KMS-11 (cell line): ENCODE results near the gene GPC1.

Experiments used
- H2AFZ ChIP-seq: fragments of 200-600 bp; sonication (generic); 2 replicates; pipeline ENCODE4 v1.6.1; 2016; ENCODE audit warnings: antibody characterized with exemption, mixed run types, low read depth
- H3K27ac ChIP-seq: fragments of 200-600 bp; sonication (generic); 2 replicates; pipeline ENCODE4 v1.6.1; 2016; ENCODE audit warnings: mild to moderate bottlenecking, mixed run types
- H3K27me3 ChIP-seq: fragments of 200-600 bp; sonication (generic); 2 replicates; pipeline ENCODE4 v1.6.1; 2017; ENCODE audit warnings: mild to moderate bottlenecking, low read depth, mixed run types, moderate library complexity; ENCODE audit not compliant: insufficient read depth
- H3K36me3 ChIP-seq: fragments of 200-600 bp; sonication (generic); 2 replicates; pipeline ENCODE4 v1.6.1; 2017; ENCODE audit warnings: mild to moderate bottlenecking, mixed run types; ENCODE audit not compliant: insufficient read depth
- H3K4me1 ChIP-seq: fragments of 200-600 bp; sonication (generic); 2 replicates; pipeline ENCODE4 v1.6.1; 2016; ENCODE audit warnings: mild to moderate bottlenecking, low read depth, mixed run types; ENCODE audit not compliant: poor library complexity, severe bottlenecking
- H3K4me2 ChIP-seq: fragments of 200-600 bp; sonication (generic); 2 replicates; pipeline ENCODE4 v1.7.0; 2016; ENCODE audit warnings: mild to moderate bottlenecking, mixed run types
- H3K4me3 ChIP-seq: fragments of 200-600 bp; sonication (generic); IDR thresholded peaks from 2 replicates; pipeline ENCODE4 v1.6.1; 2017; ENCODE audit warnings: low read depth, low read length, mixed read lengths; ENCODE audit not compliant: insufficient read depth
- H3K79me2 ChIP-seq: fragments of 200-600 bp; sonication (generic); 2 replicates; pipeline ENCODE4 v1.6.1; 2016; ENCODE audit warnings: low read depth, mixed run types; ENCODE audit not compliant: insufficient read depth
- H3K9ac ChIP-seq: fragments of 200-600 bp; sonication (generic); 2 replicates; pipeline ENCODE4 v1.6.1; 2016; ENCODE audit warnings: mild to moderate bottlenecking, mixed run types
- H4K20me1 ChIP-seq: fragments of 200-600 bp; sonication (generic); 2 replicates; pipeline ENCODE4 v1.6.1; 2016; ENCODE audit warnings: mild to moderate bottlenecking, mixed run types; ENCODE audit not compliant: insufficient read depth
- TF ChIP-seq, protein P1 (sequence below): fragments of 200-600 bp; sonication (generic); conservative IDR thresholded peaks from 2 replicates; pipeline ENCODE4 v1.6.1; 2017; ENCODE audit warnings: low read depth, mild to moderate bottlenecking, antibody characterized with exemption, low read length, moderate library complexity, mixed read lengths

The GPC1 gene

GRCh38 chr2:240469740-240470139, 34.3 kb downstream of the GPC1 start:
- H3K27ac ChIP-seq = no peak overlapping the region
- H3K79me2 ChIP-seq = no peaks in the 10 kb centered on the region
- no peaks in the 10 kb centered on the region for H3K27me3 ChIP-seq
- no peak overlapping the region for H2AFZ ChIP-seq
- H3K4me1 ChIP-seq = no peaks in the 10 kb centered on the region
- H3K36me3 ChIP-seq = no peaks in the 10 kb centered on the region
- no peaks in the 10 kb centered on the region for H4K20me1 ChIP-seq
- TF ChIP-seq, protein P1, sequence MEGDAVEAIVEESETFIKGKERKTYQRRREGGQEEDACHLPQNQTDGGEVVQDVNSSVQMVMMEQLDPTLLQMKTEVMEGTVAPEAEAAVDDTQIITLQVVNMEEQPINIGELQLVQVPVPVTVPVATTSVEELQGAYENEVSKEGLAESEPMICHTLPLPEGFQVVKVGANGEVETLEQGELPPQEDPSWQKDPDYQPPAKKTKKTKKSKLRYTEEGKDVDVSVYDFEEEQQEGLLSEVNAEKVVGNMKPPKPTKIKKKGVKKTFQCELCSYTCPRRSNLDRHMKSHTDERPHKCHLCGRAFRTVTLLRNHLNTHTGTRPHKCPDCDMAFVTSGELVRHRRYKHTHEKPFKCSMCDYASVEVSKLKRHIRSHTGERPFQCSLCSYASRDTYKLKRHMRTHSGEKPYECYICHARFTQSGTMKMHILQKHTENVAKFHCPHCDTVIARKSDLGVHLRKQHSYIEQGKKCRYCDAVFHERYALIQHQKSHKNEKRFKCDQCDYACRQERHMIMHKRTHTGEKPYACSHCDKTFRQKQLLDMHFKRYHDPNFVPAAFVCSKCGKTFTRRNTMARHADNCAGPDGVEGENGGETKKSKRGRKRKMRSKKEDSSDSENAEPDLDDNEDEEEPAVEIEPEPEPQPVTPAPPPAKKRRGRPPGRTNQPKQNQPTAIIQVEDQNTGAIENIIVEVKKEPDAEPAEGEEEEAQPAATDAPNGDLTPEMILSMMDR = no peak
- no peak overlapping the region for H3K4me2 ChIP-seq
- no peak overlapping the region for H3K4me3 ChIP-seq
- no peak overlapping the region for H3K9ac ChIP-seq

DNA sequence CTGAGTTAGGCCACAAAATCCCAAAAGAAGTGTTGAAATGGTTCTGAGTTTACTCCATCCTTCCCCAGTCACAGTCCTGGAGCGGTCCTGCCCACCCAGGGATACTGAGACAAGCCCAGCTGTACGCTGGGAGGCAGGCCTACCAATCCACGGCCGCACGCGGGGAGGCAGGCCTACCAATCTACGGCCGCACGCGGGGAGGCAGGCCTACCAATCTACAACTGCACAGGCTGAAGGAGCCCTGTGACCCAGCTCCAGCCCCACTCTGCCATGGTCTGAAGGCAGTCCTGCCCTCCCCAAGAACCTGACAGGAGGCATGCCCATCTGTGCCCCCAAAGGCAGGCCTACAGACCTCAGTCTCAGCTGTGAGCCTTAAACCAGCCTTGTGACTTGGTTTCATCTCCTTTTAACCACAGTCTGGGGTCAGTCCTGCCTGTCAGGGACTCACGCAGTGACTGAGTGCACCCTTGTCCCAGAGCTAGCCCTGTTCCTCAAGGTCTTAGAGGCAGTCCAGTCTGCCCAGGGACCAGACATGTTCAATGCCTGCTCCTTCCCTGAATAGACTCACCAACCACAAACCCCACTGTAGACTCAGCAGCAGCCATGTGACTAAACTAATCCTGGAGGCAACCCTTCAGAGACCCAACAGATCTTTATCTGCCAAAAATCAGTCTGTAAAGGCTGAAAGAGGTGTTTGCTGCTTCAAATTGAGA, 36.8 kb downstream of the GPC1 start:
- no peak overlapping the region for H3K4me2 ChIP-seq
- H2AFZ ChIP-seq = no peak overlapping the region

DNA sequence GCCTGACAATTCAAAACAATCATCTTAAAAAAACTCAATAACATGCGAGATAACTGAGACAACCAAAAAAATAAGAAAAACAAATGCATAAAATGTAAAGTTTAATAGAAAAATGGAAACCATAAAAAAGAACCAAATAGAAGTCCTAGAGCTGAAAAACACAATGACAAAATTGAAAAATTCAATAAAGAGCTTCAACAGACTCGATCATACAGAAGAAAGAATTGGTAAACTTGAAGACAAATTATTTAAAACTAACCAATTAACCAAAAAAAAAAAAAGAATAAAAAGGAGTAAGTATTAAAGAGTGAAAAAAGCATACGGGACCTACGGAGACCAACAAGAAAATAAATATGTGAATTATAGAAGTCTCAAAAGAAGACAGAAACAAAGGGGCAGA, 37.7 kb downstream of the GPC1 start:
- Histone ChIP-seq H4K20me1 (no peaks in the 10 kb centered on the region), H2AFZ (no peak overlapping the region), H3K27me3 (no peaks in the 10 kb centered on the region), H3K79me2 (no peaks in the 10 kb centered on the region), H3K4me2 (no peak overlapping the region), H3K4me3 (no peak overlapping the region), H3K9ac (no peak overlapping the region), H3K27ac (no peak overlapping the region), H3K36me3 (no peaks in the 10 kb centered on the region), H3K4me1 (no peaks in the 10 kb centered on the region)
- TF ChIP-seq, protein P1 = no peak

More for the DNA sequence above, 36.8 kb downstream of the GPC1 start:
- H3K79me2 ChIP-seq = no peaks in the 10 kb centered on the region
- H3K36me3 ChIP-seq = no peaks in the 10 kb centered on the region
- no peaks in the 10 kb centered on the region for H4K20me1 ChIP-seq
- no peaks in the 10 kb centered on the region for H3K27me3 ChIP-seq
- no peaks in the 10 kb centered on the region for H3K4me1 ChIP-seq
- no peak overlapping the region for H3K27ac ChIP-seq
- no peak overlapping the region for H3K9ac ChIP-seq
- TF ChIP-seq, protein P1 = no peak
- no peak overlapping the region for H3K4me3 ChIP-seq

GRCh38 chr2:240477916-240478315, 42.5 kb downstream of the GPC1 start:
- H3K4me2 ChIP-seq = no peak overlapping the region
- H3K4me1 ChIP-seq = no peaks in the 10 kb centered on the region
- H3K36me3 ChIP-seq = no peaks in the 10 kb centered on the region
- no peak overlapping the region for H3K4me3 ChIP-seq
- TF ChIP-seq, protein P1 = no peak
- H2AFZ ChIP-seq = no peak overlapping the region
- no peaks in the 10 kb centered on the region for H3K27me3 ChIP-seq
- H3K79me2 ChIP-seq = no peaks in the 10 kb centered on the region
- no peak overlapping the region for H3K9ac ChIP-seq
- H4K20me1 ChIP-seq = no peaks in the 10 kb centered on the region
- H3K27ac ChIP-seq = no peak overlapping the region
